HL-60/S4 (cell line): Measurements from ENCODE around the gene CRLF1.
"Not testable (repeated sequence)": the region's sequence is repeated elsewhere in the genome, so short reads cannot be mapped to it uniquely, and the experiment has no call there.

Experiments used
- in situ Hi-C: fragments of 300-500 bp; cut with MboI; formaldehyde crosslinking; loops from 2 replicates; pipeline ENCODE4 v1.14.3; 2022; ENCODE audit warnings: low sequenced_read_pairs

CRLF1 gene

DNA sequence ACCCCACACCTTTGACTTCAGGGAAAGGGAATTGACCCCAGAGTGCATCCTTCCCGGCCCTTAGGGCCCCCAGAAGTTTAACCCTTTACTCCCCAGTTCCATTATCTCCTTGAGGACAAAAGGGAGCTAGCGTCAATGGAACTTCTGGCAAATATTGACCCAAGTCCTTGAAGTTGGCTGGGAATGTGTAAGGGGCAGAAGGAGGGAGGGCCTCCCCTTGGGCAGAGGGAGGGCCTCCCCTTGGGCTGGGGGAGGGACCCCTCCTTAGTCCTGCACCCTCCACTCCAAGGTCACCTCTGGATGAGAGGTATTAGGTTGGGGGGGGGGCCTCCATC is 3.1 kb upstream of the CRLF1 start:
- in situ Hi-C loops: no loop called here

DNA sequence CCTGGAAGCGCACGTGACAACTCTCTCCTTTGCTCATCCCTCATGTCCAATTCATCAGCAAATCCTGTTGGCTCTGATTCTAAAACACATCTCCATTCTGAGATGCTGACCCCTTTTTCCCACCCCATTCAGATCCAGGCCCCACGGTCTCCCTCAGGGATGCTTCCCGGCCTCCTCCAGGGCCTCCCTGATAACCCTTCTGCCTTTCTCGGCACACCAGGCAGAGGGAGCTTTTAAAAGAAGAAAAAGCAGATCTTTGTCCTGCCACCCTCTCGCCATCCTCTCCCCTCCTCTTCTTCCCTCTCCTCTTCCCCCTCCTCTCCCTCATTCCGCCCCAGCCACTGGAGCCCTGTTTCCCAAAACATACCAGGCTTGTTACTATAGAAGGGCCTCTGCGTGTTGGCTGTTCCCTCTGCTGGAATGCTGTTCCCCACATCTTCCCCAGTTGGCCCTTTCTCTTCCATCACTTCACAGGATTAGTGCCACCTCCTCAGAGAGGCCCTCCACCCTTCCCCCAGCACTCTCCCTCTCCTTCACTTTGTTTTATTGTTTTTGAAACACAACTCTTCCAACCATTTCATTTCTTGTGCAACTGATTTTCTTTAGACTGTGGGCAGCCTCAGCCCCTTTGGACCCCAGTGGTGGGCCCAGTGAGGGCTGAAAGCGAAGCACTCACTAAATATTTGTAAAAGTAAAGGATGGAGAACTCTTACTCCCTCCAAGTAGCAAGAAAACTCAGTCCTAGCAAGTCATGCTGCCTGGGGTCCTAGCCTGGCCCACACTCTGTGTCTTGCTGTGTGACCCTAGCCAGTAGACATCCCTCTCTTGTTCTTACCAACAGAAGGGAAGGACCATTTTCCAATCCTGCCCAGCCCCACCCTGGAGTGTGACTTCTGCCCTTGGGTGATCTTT is 2.5 kb upstream of the CRLF1 start:
- in situ Hi-C loops: no loop called here

DNA sequence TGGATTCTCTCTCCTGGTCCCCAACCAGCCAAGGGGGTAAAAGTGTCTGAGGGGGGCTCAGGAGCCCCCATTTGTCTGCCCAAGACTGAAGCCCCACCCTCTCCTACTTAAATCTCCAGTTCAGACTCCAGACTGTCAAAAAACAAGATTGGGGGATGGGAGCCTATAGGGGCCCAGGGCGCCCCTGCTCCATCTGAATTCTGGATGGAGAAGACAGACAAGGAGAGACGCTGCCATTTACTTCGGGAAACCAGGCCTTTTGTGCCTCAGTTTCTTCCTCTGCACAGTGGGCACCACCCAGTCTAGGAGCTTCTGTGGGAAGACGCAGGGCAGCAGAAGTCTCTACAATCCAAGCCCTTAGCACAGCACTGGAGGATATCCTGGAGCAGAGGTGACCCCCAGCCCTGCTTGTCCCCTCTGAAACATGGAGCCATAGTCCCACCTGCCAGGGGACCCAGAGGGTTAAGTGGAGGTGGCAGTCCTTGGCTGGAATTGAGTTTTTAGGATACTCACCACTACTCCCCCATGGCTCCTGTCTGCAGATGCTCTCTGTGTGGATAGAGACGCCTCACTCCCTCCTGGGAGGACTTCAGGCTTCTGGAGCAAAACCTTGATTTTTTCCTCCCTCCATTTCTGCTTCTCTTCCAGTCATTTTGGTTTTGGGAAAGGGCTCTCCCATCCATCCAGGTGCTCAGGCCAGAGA is 1.7 kb upstream of the CRLF1 start:
- in situ Hi-C loops: no loop called here

DNA sequence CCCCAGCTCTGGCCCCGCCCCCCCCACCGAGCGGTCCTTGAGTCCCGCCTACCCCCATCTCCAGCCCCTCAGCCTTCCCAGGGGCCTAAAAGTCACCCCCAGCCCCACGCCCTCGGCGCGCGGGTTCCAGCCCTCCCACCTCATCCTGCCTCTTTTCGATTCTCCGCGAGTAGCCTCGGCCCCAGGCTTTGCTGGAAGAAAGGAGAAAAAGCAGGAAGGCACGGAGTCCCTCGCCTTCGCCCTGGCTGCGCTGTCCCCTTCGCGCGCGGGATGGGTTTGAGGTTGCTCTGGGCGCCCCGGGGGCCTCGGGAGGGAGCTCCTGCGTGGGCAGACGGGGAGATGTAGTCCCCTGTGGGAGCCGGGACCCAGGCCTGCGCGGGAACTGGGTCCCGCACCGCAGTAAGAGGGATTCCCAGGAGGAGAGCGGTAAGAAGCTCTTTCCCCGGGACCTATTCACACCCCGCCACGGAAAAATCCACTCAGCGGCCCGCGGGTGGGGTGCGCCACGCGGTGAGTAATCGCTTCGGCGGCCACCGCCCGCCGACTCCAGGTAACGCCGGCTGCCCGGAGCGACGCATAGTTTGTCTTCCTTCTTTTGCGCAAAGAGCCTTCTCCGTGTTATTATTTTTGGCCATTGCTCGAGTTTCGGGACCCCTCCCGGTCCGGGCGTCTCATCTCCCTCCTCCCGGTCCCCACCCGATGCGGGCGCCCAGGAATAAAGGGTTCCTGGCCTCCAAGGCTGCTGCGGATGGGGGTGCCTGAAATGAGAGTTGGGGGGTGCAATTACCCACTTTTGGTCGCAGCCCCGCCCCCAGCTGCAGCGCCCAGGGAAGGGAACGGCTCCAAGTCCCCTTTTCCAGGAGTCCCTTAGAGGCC is 865 bp upstream of the CRLF1 start:
- in situ Hi-C loops: no loop called here

DNA sequence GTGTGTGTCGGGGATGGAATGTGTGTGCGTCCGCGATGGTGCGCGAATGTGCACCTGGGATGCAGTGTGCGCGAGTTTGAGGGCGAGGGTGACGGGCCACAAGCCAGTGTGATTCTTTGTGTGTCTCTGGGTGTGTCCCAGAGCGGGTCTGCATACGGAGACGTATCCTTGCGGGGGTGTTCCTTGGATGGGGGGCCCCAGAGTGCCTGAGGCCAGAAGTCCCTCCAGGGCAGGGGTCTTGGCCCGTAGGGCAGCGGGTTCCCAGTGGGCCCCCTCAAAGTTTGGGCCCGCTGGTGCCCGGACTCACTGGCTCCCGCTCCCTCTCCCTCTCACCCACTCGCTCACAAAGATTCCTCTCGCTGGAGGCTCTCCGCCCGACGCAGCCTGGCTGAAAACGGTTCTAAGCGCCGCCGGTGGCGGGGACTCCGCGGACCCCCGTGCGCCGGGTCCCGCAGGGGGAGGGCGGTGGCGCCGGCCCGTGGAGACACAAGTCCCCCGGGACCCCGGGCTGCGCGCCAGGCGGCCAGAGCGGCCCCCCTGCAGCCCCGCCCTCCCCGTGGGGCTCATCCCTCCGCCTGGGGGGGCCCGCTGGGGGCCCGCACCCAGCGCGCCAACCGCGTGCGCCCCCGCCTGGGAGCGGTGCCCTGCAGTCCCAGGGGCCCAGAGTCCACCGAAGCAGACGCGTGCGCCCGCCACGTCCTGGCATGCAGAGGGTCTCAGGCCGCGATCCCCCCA is 886 bp downstream of the CRLF1 start:
- in situ Hi-C loops: no loop called here

DNA sequence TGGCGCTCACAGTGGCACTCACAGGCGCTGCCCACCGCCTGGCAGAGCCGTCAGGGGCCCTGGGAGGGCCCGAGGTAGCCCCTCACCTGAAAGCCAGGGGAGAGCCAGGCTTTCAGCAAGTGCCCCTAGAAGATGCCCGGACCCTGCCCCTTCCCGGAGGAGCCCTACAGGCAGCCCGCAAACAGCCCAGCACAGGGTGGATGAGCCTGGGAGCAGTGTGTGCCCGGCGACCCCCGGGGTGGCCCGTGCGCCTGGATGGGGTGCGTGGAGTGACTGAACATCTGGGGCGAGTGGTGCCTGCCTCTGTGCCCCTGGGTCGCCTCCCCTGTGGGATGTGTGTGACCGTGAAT is 1.4 kb downstream of the CRLF1 start:
- in situ Hi-C loops: no loop called here

DNA sequence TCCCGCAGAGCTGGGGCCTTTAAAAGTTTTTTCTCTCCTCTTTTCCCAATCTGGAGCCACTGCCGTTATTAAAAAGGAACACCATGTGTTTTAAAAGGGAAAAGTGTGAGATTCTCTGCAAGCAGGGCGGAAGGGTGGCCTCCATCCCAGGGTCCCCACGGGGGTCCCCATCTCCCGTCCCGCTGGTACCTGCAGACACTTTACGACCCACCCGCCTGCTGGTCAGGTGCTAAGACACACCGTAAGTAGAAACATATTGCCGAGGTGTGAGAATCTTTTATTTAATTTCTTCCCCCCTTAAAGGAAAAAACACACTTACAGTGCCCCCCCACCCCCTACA is 1.8 kb downstream of the CRLF1 start:
- in situ Hi-C loops: no loop called here

DNA sequence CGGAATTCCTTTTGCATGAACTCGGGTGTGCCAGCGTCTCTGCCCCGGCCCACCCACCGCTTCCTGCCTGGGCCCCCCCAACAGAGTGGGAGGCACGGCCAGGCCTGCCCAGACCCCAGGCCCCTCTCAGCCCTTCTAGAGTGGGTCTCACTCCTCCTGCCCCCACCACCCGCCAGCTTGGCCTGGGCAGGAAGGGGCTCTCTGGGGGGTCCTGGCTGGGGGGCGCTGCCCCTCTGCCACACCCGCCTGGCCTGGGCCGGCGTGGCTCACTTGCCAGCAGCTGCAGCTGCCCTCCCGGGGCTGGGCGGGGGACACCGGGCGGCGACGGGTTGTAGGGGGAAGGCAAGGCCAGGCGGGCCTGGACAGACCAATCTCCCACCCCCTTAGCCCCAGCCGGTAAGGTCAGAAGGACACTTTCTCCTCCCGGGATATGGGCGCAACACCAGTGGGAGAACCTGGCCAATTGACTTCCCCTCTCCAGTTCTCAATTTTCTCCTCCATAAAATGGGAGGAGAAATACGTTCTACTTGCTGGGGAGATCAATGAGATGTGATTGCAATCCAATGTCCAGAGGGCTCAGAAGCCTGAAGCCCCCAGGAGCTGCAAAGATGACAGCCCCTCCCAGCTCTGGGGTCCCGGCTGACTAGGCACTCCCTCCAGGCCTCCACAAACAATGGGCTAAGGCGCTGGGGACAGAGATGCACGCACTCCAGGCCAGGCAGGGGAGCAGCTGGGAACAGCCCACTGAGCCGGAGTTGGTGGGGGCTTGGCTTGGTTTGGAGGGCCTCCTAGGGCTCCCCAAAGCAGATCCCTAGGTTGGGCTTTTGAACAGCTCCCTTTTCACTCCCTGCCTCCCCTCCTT is 2.4 kb downstream of the CRLF1 start:
- in situ Hi-C loops: no loop called here

DNA sequence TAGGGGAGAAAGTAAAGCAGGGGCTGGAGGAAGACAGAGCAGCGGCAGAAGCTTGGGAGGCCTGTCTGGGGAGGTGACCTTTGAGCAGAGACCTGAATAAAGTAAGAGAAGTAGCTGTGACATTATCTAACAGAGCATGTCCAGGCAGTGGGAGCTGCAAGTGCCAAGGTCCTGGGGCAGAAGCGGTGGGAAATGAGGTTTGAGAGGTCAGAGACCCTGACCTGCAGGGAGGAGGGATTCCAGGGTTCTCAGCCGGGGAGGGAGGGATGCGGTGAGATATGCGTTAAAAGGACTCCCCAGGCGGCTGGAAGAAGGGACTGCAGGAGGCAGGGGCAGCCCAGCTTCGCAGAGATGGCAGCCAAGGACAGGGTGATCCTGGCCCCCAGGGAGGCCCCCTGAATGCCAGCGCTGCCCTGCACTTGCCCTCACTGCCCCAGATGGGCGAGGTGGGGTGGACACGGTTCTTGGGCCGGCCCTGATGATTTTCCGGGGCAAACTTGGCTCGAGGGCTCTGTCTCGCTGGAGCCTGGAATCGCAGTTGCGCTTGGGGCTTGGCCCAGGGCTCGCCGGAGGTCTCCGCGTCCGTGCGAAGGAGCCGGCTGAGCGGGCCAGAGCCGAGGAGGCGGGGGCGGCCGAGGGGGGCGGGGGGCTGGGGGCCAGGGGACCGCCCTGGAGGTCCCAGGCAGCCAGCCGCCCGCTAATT is 3.2 kb downstream of the CRLF1 start:
- in situ Hi-C loops: no loop called here

DNA sequence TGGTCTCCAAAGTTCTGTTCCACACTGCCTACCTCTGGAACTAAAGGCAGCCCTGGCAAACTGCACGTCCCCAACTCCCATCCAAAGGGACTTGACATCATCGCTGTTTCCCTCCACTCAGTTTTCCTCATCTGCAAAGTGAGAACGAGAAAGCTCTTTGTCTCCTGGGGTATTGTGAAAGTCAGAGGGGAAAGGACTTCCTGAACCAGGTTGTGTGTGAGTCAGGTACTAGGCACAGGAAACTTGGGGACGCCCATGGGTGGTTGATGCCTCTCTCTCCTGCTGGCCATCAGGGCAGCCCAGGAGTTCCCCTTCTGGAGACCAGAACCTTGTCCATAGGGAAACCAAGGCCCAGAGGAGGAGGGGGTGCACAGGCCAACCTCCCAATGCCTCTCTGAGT is 4.7 kb downstream of the CRLF1 start:
- in situ Hi-C loops: no loop called here

DNA sequence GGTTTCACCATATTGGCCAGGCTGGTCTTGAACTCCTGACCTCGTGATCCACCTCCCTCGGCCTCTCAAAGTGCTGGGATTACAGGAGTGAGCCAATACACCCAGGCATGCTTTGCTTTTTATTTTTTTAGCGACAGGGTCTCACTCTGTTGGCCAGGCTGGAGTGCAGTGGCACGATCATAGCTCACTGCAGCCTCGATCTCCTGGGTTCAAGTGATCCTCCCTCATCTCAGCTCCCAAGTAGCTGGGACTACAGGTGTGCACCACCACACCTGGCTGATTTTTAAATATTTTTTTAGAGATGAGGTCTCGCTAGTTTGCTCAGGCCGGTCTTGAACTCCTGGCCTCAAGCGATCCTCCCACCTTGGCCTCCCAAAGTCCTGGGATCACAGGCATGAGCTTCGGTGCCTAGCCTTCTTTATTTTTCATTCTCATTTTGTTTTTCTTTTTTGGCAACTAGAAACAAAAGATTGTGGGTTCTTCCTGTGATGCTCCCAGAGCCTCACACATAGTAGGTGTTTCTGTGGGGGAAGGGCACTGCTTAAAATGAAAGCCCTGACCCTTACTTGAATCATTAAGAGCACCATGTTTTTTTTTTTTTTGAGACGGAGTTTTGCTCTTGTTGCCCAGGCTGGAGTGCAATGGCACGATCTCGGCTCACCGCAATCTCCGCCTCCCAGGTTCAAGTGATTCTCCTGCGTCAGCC is 5.8 kb downstream of the CRLF1 start:
- in situ Hi-C loops: not testable (repeated sequence)

DNA sequence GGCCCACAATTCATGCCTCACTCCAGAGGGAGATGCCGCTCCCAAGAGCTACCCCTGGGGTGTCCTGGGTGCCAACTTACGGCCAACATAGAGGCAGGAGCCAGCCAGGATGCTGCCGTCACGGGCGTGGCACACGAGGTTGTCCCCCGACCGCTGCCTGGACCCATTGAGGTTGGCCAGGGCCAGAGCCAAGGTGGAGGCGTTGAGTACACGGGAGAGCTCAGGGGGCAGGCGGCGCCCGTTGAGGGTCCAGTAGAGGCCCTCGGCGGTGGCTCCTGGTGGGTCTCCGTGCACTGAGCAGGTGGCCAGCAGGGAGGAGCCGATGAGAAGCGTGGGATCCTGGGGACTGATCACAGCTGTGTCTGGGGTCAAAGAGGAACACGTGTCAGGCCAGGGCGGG is 7.1 kb downstream of the CRLF1 start:
- in situ Hi-C loops: no loop called here

DNA sequence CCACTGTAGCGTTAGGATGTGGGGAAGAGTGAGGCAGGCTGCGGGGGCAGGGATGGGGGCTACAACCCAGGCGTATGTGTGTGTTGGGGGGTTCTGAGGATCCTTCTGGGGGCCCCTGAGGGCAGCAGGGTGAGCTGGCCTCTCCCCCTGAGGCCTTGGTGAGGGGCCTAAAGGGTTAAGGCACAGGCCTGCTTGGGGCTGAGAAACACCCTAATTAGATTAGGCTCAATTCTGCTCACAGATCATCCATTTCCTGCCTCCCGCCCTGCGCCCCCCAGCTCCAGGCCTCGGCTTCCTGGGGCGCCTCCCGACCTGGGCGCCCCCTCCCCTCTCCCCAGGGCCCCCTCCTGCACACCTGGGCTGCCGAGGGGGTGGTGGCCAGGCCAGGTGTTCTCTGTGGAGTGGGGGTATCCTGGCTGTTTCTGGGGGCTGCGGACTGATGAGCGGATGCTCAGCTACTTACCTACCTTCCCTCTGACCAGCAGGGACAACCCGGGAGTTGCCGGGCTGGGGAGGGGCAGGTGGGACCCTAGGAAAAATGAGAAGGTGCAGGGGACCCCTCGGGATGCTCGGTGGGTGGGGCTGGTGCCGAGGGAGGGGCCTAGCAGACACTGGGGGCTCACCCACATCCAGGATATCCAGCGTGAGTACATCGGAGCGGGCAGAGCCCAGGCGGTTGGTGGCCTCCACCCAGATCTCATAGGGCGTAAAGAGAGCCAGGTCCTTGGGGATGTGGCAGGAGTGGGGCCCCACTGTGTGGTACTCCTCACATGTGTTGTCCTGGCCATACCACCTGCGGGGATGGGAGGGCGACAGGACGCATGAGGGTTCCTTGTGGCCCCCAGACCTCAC is 8.6 kb downstream of the CRLF1 start:
- in situ Hi-C loops: no loop called here

DNA sequence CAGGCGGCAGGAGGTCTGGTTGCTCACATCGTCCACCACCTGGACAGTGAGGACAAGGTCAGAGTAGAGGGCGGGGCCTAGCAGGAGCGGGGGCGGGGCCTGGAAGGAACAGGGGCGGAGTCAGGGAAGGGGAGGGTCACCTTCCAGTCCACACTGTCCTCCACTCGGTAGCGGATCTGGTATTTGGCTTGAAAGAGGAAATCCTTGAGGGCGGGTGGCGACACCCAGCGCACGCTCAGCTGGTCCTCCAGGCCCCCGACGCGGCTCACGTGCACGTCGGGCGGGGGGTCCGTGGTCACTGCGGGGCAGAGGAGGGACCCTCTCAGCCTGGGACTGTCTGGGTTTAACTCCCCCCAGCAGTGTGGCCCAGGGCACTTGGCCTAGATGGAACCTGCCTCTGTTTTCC is 9.8 kb downstream of the CRLF1 start:
- in situ Hi-C loops: no loop called here

DNA sequence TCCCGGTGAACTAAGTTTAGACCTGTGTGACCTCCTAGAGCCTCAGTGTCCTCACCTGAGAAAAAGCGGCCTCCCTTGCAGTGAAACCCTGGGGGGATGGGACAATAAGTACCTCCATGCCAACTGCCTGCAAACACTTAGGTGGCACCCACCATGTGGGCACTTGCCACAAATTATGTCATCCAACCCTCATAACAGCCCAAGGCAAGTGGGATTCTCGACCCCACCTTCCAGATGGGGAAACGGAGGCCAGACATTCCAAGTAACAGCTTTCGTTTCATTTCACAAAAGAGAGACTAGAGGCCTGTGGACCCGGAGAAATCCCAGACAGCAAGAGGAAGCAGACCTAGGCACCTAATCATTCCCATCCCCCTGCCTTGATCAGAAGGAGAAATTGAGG is 11.1 kb downstream of the CRLF1 start:
- in situ Hi-C loops: no loop called here

DNA sequence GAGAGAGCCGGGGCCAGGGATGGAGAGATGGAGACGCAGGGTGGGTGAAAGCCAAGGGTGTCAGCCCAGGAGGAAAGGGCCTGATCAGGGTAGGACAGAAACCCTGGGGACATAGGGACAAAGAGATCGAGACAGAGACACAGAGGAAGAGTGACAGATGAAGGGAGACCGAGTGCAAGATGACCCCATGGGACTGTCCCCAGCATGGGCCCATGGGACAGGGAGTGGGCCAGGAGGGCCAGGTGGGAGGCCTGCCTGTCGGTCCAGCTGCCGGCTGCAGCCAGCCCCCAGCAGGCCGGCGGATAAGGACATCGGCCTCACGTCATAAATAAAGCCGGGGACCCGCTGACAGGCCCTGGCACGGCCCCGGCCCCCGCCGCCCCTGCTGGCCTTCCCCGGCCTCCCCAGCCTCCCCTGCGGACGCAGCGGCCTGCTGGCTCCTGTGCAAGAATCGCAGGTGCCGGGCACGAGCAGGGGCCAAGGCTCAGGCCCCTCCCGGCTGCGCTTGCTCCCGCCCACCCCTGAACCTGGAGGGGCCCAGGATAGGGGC is 11.7 kb downstream of the CRLF1 start:
- in situ Hi-C loops: no loop called here

DNA sequence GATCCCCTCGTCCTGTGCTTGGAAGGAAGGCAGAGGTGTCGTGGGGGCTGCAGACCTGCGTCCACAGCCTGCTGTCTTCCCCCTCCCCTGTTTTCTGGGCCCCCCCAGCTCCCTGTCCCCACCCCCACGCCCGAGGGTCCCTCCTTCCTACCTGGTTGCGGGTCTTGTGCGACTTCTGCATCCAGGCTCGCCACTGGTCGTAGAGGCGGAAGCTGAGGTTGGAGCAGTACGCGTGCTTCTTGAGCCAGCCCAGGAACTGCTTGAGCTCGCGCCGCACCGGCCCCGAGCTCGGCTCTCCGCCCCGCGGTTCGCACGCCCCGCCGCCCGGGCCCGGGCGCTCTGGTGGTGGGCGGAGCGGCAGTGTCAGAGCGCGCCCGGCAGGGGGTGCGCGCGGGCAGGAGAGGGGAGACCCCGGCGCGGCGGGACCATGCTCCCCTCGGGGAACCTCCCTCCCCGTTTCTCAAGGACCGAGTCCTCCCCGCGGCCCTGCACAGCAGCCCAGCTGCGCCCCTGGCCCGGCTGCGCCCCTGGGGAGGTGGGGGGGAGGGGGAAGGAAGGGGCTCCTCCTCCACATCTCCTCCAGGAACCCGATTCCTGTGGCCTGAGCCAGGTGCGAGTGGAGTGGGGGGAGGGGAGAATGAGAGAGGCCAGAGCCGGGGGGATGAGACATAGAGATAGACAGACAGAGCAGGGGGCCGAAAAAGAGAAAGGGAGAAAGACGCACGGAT is 12.3 kb downstream of the CRLF1 start:
- in situ Hi-C loops: no loop called here
